ENCODE data around the gene PPP1R13L. TPM values are rescaled to one million over a fixed set of nuclear protein-coding genes. Genes with fewer than 3 reads are reported as not detected.
"Not testable (repeated sequence)": the region's sequence is repeated elsewhere in the genome, so short reads cannot be mapped to it uniquely, and the experiment has no call there.

Gene PPP1R13L
- total RNA-seq, 3 donors from 2014 or later, result 1.6 to 6.8 (median 4.1) TPM

- H3K36me3 Mint-ChIP-seq (ENCODE audit: insufficient read depth), result no peaks in the 10 kb centered on the region
- no peaks in the 10 kb centered on the region for H3K27me3 Mint-ChIP-seq (ENCODE audit: low read depth)
- DNase-seq (no peak), ATAC-seq (no peak)
- H3K4me1 Mint-ChIP-seq (ENCODE audit: low read depth), result peaks cover 44% of the 10 kb centered on the region
- H3K4me3 Mint-ChIP-seq, result peak overlapping the region; percentile 72
- H3K9me3 Mint-ChIP-seq, result no peaks in the 10 kb centered on the region
Observed at GRCh38 chr19:45442408-45442777, 37.5 kb upstream of the PPP1R13L start.

GRCh38 chr19:45440873-45441654, 36.2 kb upstream of the PPP1R13L start:
- DNase-seq (no peak), ATAC-seq (no peak)
- peaks cover 38% of the 10 kb centered on the region for H3K4me1 Mint-ChIP-seq (ENCODE audit: low read depth)
- H3K9me3 Mint-ChIP-seq, result no peaks in the 10 kb centered on the region
- peak overlapping the region; percentile 74 for H3K4me3 Mint-ChIP-seq
- H3K27me3 Mint-ChIP-seq (ENCODE audit: low read depth), result no peaks in the 10 kb centered on the region
- H3K36me3 Mint-ChIP-seq (ENCODE audit: insufficient read depth), result no peaks in the 10 kb centered on the region

GRCh38 chr19:45440259-45440638, 35.4 kb upstream of the PPP1R13L start:
- Mint-ChIP-seq H3K4me3 (peak overlapping the region; percentile 74), H3K9me3 (no peaks in the 10 kb centered on the region), H3K4me1 (ENCODE audit: low read depth) (peaks cover 35% of the 10 kb centered on the region), H3K27me3 (ENCODE audit: low read depth) (no peaks in the 10 kb centered on the region), H3K36me3 (ENCODE audit: insufficient read depth) (no peaks in the 10 kb centered on the region)
- no peak for ATAC-seq
- DNase-seq, result no peak

GRCh38 chr19:45439569-45440258, 34.8 kb upstream of the PPP1R13L start:
- Mint-ChIP-seq H3K27me3 (ENCODE audit: low read depth) (no peaks in the 10 kb centered on the region), H3K4me1 (ENCODE audit: low read depth) (peaks cover 31% of the 10 kb centered on the region), H3K4me3 (peak overlapping the region; percentile 74), H3K36me3 (ENCODE audit: insufficient read depth) (no peaks in the 10 kb centered on the region), H3K9me3 (no peaks in the 10 kb centered on the region)
- ATAC-seq, result peak; percentile 79 to 81
- peak; percentile 82 for DNase-seq

- DNase-seq (no peak), ATAC-seq (no peak)
- Mint-ChIP-seq H3K4me3 (peak overlapping the region; percentile 53), H3K36me3 (ENCODE audit: insufficient read depth) (no peaks in the 10 kb centered on the region), H3K9me3 (no peaks in the 10 kb centered on the region), H3K27me3 (ENCODE audit: low read depth) (no peaks in the 10 kb centered on the region), H3K4me1 (ENCODE audit: low read depth) (peaks cover 27% of the 10 kb centered on the region)
Observed at GRCh38 chr19:45439190-45439568, 34.3 kb upstream of the PPP1R13L start.

- Mint-ChIP-seq H3K36me3 (ENCODE audit: insufficient read depth) (no peaks in the 10 kb centered on the region), H3K27me3 (ENCODE audit: low read depth) (no peaks in the 10 kb centered on the region), H3K4me1 (ENCODE audit: low read depth) (peaks cover 14% of the 10 kb centered on the region), H3K4me3 (no peak overlapping the region), H3K9me3 (no peaks in the 10 kb centered on the region)
- ATAC-seq (no peak), DNase-seq (no peak)
Observed at GRCh38 chr19:45437328-45437727, 32.5 kb upstream of the PPP1R13L start.

GRCh38 chr19:45432543-45432942, 27.7 kb upstream of the PPP1R13L start:
- ATAC-seq; H3K36me3 Mint-ChIP-seq (ENCODE audit: insufficient read depth); H3K4me1 Mint-ChIP-seq (ENCODE audit: low read depth); DNase-seq; H3K9me3 Mint-ChIP-seq; H3K27me3 Mint-ChIP-seq (ENCODE audit: low read depth); H3K4me3 Mint-ChIP-seq: not testable (repeated sequence)

- H3K9me3 Mint-ChIP-seq; ATAC-seq; H3K36me3 Mint-ChIP-seq (ENCODE audit: insufficient read depth); H3K4me3 Mint-ChIP-seq; DNase-seq; H3K27me3 Mint-ChIP-seq (ENCODE audit: low read depth): not testable (repeated sequence)
- peaks cover 10% of the 10 kb centered on the region for H3K4me1 Mint-ChIP-seq (ENCODE audit: low read depth)
Observed at GRCh38 chr19:45431008-45431407, 26.1 kb upstream of the PPP1R13L start.

- H3K9me3 Mint-ChIP-seq; H3K36me3 Mint-ChIP-seq (ENCODE audit: insufficient read depth); H3K27me3 Mint-ChIP-seq (ENCODE audit: low read depth); DNase-seq; ATAC-seq; H3K4me3 Mint-ChIP-seq: not testable (repeated sequence)
- H3K4me1 Mint-ChIP-seq (ENCODE audit: low read depth), result peaks cover 13% of the 10 kb centered on the region
Observed at GRCh38 chr19:45429896-45430295, 25.0 kb upstream of the PPP1R13L start.

- Mint-ChIP-seq H3K4me3 (peak overlapping the region; percentile 72), H3K27me3 (ENCODE audit: low read depth) (peaks cover 5% of the 10 kb centered on the region), H3K4me1 (ENCODE audit: low read depth) (peaks cover 24% of the 10 kb centered on the region), H3K9me3 (no peaks in the 10 kb centered on the region), H3K36me3 (ENCODE audit: insufficient read depth) (no peaks in the 10 kb centered on the region)
- ATAC-seq (peak; percentile 30 to 39), DNase-seq (no peak)
Observed at GRCh38 chr19:45428384-45429231, 23.7 kb upstream of the PPP1R13L start.

- peaks cover 5% of the 10 kb centered on the region for H3K27me3 Mint-ChIP-seq (ENCODE audit: low read depth)
- peaks cover 13% of the 10 kb centered on the region for H3K36me3 Mint-ChIP-seq (ENCODE audit: insufficient read depth)
- peak overlapping the region; percentile 91 for H3K4me3 Mint-ChIP-seq
- DNase-seq (no peak), ATAC-seq (peak; percentile 71 to 72)
- peaks cover 50% of the 10 kb centered on the region for H3K4me1 Mint-ChIP-seq (ENCODE audit: low read depth)
- H3K9me3 Mint-ChIP-seq, result no peaks in the 10 kb centered on the region
Observed at GRCh38 chr19:45424191-45425058, 19.6 kb upstream of the PPP1R13L start.

- DNase-seq (peak; percentile 45), ATAC-seq (peak; percentile 76 to 77)
- Mint-ChIP-seq H3K4me3 (peak within 1 kb of the TSS; percentile 91), H3K27me3 (ENCODE audit: low read depth) (peaks cover 5% of the 10 kb centered on the region), H3K9me3 (no peaks in the 10 kb centered on the region), H3K36me3 (ENCODE audit: insufficient read depth) (peaks cover 13% of the 10 kb centered on the region), H3K4me1 (ENCODE audit: low read depth) (peaks cover 57% of the 10 kb centered on the region)
Observed at GRCh38 chr19:45423589-45424190, 18.8 kb upstream of the PPP1R13L start, which contains the start of gene ERCC1. TSS of gene ERCC1 (minus strand) at chr19:45423917. CDS start at chr19:45423374, 543 bp downstream.

GRCh38 chr19:45423033-45423588, 18.2 kb upstream of the PPP1R13L start:
- ATAC-seq (peak; percentile 62 to 64), DNase-seq (peak; percentile 74)
- Mint-ChIP-seq H3K36me3 (ENCODE audit: insufficient read depth) (peaks cover 13% of the 10 kb centered on the region), H3K4me3 (peak overlapping the region; percentile 91), H3K9me3 (no peaks in the 10 kb centered on the region), H3K4me1 (ENCODE audit: low read depth) (peaks cover 55% of the 10 kb centered on the region), H3K27me3 (ENCODE audit: low read depth) (peaks cover 2% of the 10 kb centered on the region)
